Activated naive CD4-positive, alpha-beta T cell treated with anti-CD3 and anti-CD28 coated beads for 36 hours (primary cell): ENCODE measurements around the gene TMEM60. TPM values are rescaled to one million over a fixed set of nuclear protein-coding genes. Genes with fewer than 3 reads are reported as not detected.

Experiments used
- CTCF ChIA-PET: fragments of 350-600 bp; sonication (Branson Sonifier 250); formaldehyde crosslinking; loops from one replicate; lab custom pipeline; 2021; ENCODE audit warnings: antibody characterized with exemption; lab: Charles Lee
- DNase-seq: peaks from one replicate; pipeline ENCODE4 v3.0.0-alpha.2; 2020
- H3K27ac Mint-ChIP-seq: one replicate; pipeline ENCODE4 v1.8.0; 2021; ENCODE audit warnings: mild to moderate bottlenecking, mixed read lengths
- H3K27me3 Mint-ChIP-seq: one replicate; pipeline ENCODE4 v1.8.0; 2021; ENCODE audit warnings: low read depth, mixed read lengths
- H3K36me3 Mint-ChIP-seq: one replicate; pipeline ENCODE4 v1.8.0; 2021; ENCODE audit warnings: low read depth, mixed read lengths
- H3K4me1 Mint-ChIP-seq: one replicate; pipeline ENCODE4 v1.8.0; 2021; ENCODE audit warnings: low read depth, mixed read lengths
- H3K4me3 Mint-ChIP-seq: one replicate; pipeline ENCODE4 v1.8.0; 2021; ENCODE audit warnings: mild to moderate bottlenecking, moderate library complexity, mixed read lengths
- H3K9me3 Mint-ChIP-seq: one replicate; pipeline ENCODE4 v1.8.0; 2021; ENCODE audit warnings: mixed read lengths
- intact Hi-C: fragments of 100-400 bp; cut with micrococcal nuclease; formaldehyde crosslinking; loops from one replicate; pipeline ENCODE4 v1.15.1; 2023
- total RNA-seq, 2 experiments: library from RNA; stranded (reverse); gene quantifications; one replicate each; pipeline ENCODE4 v1.2.3, GENCODE V29; 2021

The TMEM60 gene
- total RNA-seq, 2 experiments from 2014 or later: 11.1 to 11.4 TPM

GRCh38 chr7:77745746-77746145, 52.5 kb downstream of the TMEM60 start:
- CTCF ChIA-PET: no interaction called here
- Mint-ChIP-seq H3K4me1 (peaks cover 25% of the 10 kb centered on the region), H3K27ac (no peak overlapping the region), H3K27me3 (no peaks in the 10 kb centered on the region), H3K9me3 (no peaks in the 10 kb centered on the region), H3K36me3 (peaks cover 16% of the 10 kb centered on the region), H3K4me3 (no peak overlapping the region)
- intact Hi-C loops: no loop called here
- no peak for DNase-seq

Other genes starting within 250 kb of the TMEM60 start
- 10 to 100 TPM; 15.7 to 16.9 TPM for gene RSBN1L, start 102.0 kb downstream of the TMEM60 start, total RNA-seq
- gene PHTF2, start 339 bp upstream of the TMEM60 start, total RNA-seq: 10 to 100 TPM; 24.5 to 25.3 TPM